ENCODE data around the gene AMOTL2. TPM values are rescaled to one million over a fixed set of nuclear protein-coding genes. Genes with fewer than 3 reads are reported as not detected.

Gene AMOTL2
- total and polyA plus RNA-seq, 2 experiments from 2014 or later: 17.9 to 102 TPM

DNA sequence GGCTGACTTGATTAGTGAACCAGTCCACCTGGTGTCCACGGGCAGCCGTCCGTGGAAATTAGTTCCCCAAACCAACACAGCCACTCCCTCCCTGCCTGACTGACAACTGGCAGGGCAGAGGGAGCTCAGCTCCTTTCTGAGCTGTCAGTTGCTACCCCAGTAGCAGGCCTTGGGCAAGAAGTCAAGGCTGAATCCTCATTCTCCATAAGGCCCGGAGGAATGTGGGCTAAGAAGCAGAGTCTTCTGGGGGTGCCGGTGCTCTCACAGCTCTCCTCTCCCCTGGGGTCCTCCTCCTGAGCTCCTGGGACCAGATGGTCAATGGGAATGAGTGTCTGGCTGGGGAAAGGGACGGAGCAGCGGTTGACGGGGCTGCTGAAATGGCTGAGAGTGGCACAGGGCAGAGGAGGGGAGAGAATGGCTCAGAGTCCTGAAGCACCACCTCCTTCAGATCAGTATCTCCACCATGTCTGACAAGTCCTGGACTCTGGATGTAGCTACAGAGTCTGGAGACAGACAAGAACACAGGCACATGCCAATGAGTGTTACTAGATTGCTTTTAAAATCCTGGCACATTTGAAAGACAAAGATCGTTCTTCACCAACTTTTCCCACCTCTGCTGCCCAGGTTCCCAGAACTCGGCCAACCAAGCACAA lies 16.9 kb downstream of the AMOTL2 start:
- TF ChIP-seq ZNF331 (CRISPR knock-in tag; IDR thresholded peaks at IDR 0.05; ENCODE audit: low read depth) (no peak), EZH2 (IDR thresholded peaks at IDR 0.05; ENCODE audit: low read depth, unreplicated experiment) (no peak), ETS1 (IDR thresholded peaks at IDR 0.05) (no peak), EZH2phosphoT487 (IDR thresholded peaks at IDR 0.05; ENCODE audit: unreplicated experiment) (no peak), JUNB (IDR thresholded peaks at IDR 0.05; ENCODE audit: unreplicated experiment) (no peak), POLR2AphosphoS5 (IDR thresholded peaks at IDR 0.05; ENCODE audit: low read depth) (no peak)
- TF ChIP-seq, protein P1, sequence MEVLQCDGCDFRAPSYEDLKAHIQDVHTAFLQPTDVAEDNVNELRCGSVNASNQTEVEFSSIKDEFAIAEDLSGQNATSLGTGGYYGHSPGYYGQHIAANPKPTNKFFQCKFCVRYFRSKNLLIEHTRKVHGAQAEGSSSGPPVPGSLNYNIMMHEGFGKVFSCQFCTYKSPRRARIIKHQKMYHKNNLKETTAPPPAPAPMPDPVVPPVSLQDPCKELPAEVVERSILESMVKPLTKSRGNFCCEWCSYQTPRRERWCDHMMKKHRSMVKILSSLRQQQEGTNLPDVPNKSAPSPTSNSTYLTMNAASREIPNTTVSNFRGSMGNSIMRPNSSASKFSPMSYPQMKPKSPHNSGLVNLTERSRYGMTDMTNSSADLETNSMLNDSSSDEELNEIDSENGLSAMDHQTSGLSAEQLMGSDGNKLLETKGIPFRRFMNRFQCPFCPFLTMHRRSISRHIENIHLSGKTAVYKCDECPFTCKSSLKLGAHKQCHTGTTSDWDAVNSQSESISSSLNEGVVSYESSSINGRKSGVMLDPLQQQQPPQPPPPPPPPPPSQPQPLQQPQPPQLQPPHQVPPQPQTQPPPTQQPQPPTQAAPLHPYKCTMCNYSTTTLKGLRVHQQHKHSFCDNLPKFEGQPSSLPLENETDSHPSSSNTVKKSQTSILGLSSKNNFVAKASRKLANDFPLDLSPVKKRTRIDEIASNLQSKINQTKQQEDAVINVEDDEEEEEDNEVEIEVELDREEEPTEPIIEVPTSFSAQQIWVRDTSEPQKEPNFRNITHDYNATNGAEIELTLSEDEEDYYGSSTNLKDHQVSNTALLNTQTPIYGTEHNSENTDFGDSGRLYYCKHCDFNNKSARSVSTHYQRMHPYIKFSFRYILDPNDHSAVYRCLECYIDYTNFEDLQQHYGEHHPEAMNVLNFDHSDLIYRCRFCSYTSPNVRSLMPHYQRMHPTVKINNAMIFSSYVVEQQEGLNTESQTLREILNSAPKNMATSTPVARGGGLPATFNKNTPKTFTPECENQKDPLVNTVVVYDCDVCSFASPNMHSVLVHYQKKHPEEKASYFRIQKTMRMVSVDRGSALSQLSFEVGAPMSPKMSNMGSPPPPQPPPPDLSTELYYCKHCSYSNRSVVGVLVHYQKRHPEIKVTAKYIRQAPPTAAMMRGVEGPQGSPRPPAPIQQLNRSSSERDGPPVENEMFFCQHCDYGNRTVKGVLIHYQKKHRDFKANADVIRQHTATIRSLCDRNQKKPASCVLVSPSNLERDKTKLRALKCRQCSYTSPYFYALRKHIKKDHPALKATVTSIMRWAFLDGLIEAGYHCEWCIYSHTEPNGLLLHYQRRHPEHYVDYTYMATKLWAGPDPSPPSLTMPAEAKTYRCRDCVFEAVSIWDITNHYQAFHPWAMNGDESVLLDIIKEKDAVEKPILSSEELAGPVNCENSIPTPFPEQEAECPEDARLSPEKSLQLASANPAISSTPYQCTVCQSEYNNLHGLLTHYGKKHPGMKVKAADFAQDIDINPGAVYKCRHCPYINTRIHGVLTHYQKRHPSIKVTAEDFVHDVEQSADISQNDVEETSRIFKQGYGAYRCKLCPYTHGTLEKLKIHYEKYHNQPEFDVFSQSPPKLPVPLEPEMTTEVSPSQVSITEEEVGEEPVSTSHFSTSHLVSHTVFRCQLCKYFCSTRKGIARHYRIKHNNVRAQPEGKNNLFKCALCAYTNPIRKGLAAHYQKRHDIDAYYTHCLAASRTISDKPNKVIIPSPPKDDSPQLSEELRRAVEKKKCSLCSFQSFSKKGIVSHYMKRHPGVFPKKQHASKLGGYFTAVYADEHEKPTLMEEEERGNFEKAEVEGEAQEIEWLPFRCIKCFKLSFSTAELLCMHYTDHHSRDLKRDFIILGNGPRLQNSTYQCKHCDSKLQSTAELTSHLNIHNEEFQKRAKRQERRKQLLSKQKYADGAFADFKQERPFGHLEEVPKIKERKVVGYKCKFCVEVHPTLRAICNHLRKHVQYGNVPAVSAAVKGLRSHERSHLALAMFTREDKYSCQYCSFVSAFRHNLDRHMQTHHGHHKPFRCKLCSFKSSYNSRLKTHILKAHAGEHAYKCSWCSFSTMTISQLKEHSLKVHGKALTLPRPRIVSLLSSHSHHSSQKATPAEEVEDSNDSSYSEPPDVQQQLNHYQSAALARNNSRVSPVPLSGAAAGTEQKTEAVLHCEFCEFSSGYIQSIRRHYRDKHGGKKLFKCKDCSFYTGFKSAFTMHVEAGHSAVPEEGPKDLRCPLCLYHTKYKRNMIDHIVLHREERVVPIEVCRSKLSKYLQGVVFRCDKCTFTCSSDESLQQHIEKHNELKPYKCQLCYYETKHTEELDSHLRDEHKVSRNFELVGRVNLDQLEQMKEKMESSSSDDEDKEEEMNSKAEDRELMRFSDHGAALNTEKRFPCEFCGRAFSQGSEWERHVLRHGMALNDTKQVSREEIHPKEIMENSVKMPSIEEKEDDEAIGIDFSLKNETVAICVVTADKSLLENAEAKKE (CRISPR knock-in tag; IDR thresholded peaks at IDR 0.05): no peak
- TF ChIP-seq, protein P2, sequence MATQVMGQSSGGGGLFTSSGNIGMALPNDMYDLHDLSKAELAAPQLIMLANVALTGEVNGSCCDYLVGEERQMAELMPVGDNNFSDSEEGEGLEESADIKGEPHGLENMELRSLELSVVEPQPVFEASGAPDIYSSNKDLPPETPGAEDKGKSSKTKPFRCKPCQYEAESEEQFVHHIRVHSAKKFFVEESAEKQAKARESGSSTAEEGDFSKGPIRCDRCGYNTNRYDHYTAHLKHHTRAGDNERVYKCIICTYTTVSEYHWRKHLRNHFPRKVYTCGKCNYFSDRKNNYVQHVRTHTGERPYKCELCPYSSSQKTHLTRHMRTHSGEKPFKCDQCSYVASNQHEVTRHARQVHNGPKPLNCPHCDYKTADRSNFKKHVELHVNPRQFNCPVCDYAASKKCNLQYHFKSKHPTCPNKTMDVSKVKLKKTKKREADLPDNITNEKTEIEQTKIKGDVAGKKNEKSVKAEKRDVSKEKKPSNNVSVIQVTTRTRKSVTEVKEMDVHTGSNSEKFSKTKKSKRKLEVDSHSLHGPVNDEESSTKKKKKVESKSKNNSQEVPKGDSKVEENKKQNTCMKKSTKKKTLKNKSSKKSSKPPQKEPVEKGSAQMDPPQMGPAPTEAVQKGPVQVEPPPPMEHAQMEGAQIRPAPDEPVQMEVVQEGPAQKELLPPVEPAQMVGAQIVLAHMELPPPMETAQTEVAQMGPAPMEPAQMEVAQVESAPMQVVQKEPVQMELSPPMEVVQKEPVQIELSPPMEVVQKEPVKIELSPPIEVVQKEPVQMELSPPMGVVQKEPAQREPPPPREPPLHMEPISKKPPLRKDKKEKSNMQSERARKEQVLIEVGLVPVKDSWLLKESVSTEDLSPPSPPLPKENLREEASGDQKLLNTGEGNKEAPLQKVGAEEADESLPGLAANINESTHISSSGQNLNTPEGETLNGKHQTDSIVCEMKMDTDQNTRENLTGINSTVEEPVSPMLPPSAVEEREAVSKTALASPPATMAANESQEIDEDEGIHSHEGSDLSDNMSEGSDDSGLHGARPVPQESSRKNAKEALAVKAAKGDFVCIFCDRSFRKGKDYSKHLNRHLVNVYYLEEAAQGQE (IDR thresholded peaks at IDR 0.05; ENCODE audit: unreplicated experiment): no peak
- Histone ChIP-seq H3F3A (replicated peaks; ENCODE audit: low read depth) (0 out of 2 replicates have a peak, but pooled peaks cover 5% of the 10 kb centered on the region), H3K4me3 (no peak overlapping the region), H3K36me3 (ENCODE audit: insufficient read depth) (peaks cover 57% of the 10 kb centered on the region), H2AFZ (no peak overlapping the region), H3K27me3 (ENCODE audit: insufficient read depth) (no peaks in the 10 kb centered on the region), H3K4me2 (no peak overlapping the region), H3K79me2 (replicated peaks; ENCODE audit: insufficient read depth) (peaks cover 5% of the 10 kb centered on the region; the same call in 1 of the 2 replicates), H3K27ac (ENCODE audit: low read depth) (peak overlapping the region; percentile 83; the same call in 1 of the 2 replicates), H3K4me1 (ENCODE audit: insufficient read depth) (peaks cover 3% of the 10 kb centered on the region; the same call in 1 of the 2 replicates), H4K20me1 (replicated peaks; ENCODE audit: insufficient read depth) (peaks cover 7% of the 10 kb centered on the region), H3K9me2 (ENCODE audit: insufficient read depth) (no peaks in the 10 kb centered on the region)
- ATAC-seq (no peak), DNase-seq (ENCODE audit: low spot score) (no peak)
- H3K27ac Mint-ChIP-seq: peak overlapping the region; percentile 86
- H3K9me3 Mint-ChIP-seq: no peaks in the 10 kb centered on the region
- no peak overlapping the region for H3K4me3 Mint-ChIP-seq
- peaks cover 13% of the 10 kb centered on the region for H3K27me3 Mint-ChIP-seq (ENCODE audit: insufficient read depth, low read depth, poor library complexity)
- peaks cover 86% of the 10 kb centered on the region for H3K36me3 Mint-ChIP-seq (ENCODE audit: low read depth)
- peaks cover 22% of the 10 kb centered on the region for H3K4me1 Mint-ChIP-seq
